PC-9 (cell line): Measurements from ENCODE around the gene DRAXIN.

Experiments
- EZH2 ChIP-seq: fragments of 200-600 bp; sonication (generic); IDR thresholded peaks from 2 replicates; pipeline ENCODE4 v1.8.0; 2017; ENCODE audit warnings: antibody characterized with exemption, low read depth
- TF ChIP-seq, protein P1 (sequence below): fragments of 200-600 bp; sonication (generic); conservative IDR thresholded peaks from 2 replicates; pipeline ENCODE4 v1.6.1; 2017; ENCODE audit warnings: mixed run types, antibody characterized with exemption, mild to moderate bottlenecking, moderate library complexity

- TF ChIP-seq, protein P1, sequence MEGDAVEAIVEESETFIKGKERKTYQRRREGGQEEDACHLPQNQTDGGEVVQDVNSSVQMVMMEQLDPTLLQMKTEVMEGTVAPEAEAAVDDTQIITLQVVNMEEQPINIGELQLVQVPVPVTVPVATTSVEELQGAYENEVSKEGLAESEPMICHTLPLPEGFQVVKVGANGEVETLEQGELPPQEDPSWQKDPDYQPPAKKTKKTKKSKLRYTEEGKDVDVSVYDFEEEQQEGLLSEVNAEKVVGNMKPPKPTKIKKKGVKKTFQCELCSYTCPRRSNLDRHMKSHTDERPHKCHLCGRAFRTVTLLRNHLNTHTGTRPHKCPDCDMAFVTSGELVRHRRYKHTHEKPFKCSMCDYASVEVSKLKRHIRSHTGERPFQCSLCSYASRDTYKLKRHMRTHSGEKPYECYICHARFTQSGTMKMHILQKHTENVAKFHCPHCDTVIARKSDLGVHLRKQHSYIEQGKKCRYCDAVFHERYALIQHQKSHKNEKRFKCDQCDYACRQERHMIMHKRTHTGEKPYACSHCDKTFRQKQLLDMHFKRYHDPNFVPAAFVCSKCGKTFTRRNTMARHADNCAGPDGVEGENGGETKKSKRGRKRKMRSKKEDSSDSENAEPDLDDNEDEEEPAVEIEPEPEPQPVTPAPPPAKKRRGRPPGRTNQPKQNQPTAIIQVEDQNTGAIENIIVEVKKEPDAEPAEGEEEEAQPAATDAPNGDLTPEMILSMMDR, result no peak
- TF ChIP-seq EZH2, result no peak
Measured at GRCh38 chr1:11751087-11751486, 59.6 kb downstream of the DRAXIN start.
